ENCODE measurements around the gene PPM1K.

Gene PPM1K

DNA sequence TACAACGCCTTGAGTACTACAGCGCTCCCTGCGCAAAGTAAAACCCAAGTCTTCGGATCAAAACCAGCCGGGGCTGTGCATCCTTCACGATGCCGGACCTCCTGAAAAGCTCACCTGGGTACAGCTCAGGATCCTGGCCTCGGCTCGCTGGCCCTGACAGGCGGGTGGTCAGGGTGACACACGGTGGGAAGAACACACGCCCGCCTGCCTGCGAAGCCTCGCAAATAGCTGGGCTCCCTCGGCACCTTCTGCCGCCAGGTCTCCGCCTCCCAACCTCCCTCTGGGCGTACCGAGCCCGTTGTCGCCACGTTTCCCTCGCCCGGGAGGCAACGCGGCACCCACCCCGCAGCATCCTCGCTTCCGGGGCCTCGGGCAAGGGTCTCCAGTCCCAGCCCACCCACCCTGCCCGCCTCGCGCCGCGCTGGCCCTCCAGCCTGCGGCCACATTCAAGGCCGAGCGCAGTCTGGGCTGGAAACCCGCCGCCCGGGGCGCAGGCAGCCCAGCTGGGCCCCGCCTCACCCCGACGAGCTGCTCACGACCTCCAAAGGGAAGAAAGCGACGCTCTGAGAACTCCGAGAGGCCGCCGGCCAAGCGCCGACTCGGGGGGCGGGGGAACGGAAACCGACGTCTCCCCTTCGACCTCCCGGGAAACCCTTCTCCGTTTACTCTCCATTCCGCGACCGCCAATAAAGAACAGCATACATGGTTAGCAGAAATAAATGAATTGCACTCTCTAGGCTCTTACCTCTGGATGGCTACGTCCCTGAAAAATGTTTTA lies 511 bp downstream of the PPM1K start:
- peaks cover 35% of the 10 kb centered on the region for H3K4me1 Mint-ChIP-seq
- H3K4me3 Mint-ChIP-seq: peak overlapping the region; percentile 95 to 98 (median 96)
- no peaks in the 10 kb centered on the region for H3K36me3 Mint-ChIP-seq (ENCODE audit: low read depth)
- no peaks in the 10 kb centered on the region for H3K27me3 Mint-ChIP-seq (ENCODE audit: low read depth)
- H3K9me3 Mint-ChIP-seq: no peaks in the 10 kb centered on the region
- TF ChIP-seq, protein P1, sequence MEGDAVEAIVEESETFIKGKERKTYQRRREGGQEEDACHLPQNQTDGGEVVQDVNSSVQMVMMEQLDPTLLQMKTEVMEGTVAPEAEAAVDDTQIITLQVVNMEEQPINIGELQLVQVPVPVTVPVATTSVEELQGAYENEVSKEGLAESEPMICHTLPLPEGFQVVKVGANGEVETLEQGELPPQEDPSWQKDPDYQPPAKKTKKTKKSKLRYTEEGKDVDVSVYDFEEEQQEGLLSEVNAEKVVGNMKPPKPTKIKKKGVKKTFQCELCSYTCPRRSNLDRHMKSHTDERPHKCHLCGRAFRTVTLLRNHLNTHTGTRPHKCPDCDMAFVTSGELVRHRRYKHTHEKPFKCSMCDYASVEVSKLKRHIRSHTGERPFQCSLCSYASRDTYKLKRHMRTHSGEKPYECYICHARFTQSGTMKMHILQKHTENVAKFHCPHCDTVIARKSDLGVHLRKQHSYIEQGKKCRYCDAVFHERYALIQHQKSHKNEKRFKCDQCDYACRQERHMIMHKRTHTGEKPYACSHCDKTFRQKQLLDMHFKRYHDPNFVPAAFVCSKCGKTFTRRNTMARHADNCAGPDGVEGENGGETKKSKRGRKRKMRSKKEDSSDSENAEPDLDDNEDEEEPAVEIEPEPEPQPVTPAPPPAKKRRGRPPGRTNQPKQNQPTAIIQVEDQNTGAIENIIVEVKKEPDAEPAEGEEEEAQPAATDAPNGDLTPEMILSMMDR (IDR thresholded peaks at IDR 0.05; ENCODE audit: unreplicated experiment in 3 of 3): no peak
- H3K27ac Mint-ChIP-seq: peak overlapping the region; percentile 96 to 99 (median 98)

DNA sequence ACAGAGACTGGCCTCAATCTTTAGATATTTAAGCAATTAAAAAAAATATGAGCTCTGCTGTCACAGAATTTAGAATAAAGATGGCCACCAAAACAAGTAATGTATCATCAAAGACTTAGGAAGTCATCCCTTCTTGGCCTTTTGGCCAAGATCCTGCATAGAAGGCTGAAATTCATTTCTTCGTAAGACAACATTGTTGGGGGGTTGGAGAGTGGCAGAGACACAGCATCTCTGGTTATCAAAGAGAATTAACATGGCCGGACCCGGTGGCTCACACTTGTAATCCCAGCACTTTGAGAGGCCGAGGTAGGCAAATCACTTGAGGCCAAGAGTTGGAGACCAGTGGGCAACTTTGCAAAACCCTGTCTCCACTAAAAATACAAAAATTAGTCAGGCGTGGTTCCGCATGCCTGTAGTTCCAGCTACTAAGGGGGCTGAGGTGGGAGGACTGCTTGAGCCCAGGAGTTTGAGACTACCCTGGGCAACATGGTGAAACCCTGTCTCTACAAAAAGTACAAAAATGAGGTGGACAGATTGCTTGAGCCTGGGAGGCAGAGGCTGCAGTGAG lies 4.0 kb downstream of the PPM1K start:
- Mint-ChIP-seq H3K9me3 (no peaks in the 10 kb centered on the region), H3K4me1 (peaks cover 48% of the 10 kb centered on the region), H3K36me3 (ENCODE audit: low read depth) (peaks cover 25% of the 10 kb centered on the region), H3K4me3 (peak overlapping the region; percentile 63 to 69 (median 66)), H3K27me3 (ENCODE audit: low read depth) (no peaks in the 10 kb centered on the region), H3K27ac (peak overlapping the region in 1 of 3 experiments; percentile 67)
- TF ChIP-seq, protein P1 (IDR thresholded peaks at IDR 0.05; ENCODE audit: unreplicated experiment in 3 of 3): no peak

DNA sequence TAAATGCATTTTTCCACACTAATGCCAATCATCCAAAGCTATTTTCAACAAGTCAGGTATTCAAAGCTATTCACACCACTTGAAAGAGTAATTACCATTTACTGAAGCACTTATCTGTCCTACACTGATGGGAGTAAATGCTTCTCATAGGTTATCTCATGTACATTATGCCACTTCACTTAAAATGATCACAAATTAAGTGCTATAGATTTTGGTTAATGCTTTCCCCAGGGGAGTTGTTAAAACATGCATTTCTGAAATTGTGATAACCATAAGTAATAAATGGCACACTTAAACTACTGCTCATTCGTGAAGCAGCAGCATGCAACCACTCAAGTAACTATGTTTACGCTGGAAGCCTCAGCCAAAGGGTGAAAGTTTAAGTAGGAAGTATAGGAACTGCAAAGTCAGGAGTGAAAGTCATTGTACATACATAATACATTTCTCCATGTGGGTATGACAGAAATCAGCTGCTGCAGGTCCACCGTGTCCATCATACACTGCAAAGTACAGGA lies 6.6 kb downstream of the PPM1K start:
- no peaks in the 10 kb centered on the region for H3K9me3 Mint-ChIP-seq
- peaks cover 36% of the 10 kb centered on the region for H3K36me3 Mint-ChIP-seq (ENCODE audit: low read depth)
- TF ChIP-seq, protein P1 (IDR thresholded peaks at IDR 0.05; ENCODE audit: unreplicated experiment in 3 of 3): no peak
- peak overlapping the region in 1 of 3 experiments; percentile 83 for H3K27ac Mint-ChIP-seq
- H3K27me3 Mint-ChIP-seq (ENCODE audit: low read depth): no peaks in the 10 kb centered on the region
- peaks cover 36% of the 10 kb centered on the region for H3K4me1 Mint-ChIP-seq
- H3K4me3 Mint-ChIP-seq: no peak overlapping the region

DNA sequence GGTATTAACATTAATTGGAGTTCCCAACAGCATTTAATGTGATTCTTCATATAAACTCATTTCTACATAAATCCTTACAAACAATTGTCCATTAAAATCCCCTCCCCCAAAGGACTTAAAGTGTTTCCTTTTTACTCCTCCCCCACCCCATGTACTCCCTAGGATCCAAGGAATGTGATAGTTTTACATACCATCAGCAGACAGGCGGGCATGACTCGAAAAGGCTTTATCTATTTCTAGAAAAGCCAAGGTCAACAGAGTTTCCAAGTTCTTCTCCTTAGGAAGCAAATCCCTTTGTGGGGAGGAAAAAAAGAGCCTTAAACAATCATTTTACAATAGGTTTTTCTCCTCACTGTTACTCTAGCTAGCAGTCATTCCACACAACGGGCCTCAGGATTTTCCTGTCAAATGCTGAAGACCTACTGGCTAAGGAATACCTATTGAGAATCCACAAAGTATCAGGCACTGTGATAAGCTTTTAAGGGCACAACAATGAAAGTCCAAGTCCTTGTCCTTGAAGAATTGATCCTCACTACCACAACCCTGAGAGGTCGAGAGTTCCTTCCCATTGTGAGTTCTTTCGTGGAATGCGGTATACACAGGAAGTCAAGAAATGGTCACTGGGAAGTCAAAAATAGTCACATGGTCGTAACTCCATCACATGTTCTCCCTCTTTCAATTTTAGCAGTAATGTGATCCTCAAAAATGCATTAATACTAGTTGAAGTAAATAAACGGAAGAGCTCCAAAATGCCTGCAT lies 7.2 kb downstream of the PPM1K start:
- H3K9me3 Mint-ChIP-seq: no peaks in the 10 kb centered on the region
- peaks cover 31% of the 10 kb centered on the region for H3K4me1 Mint-ChIP-seq
- peak overlapping the region in 1 of 3 experiments; percentile 43 for H3K4me3 Mint-ChIP-seq
- H3K36me3 Mint-ChIP-seq (ENCODE audit: low read depth): peaks cover 36% of the 10 kb centered on the region
- peak overlapping the region; percentile 32 to 83 (median 44) for H3K27ac Mint-ChIP-seq
- no peaks in the 10 kb centered on the region for H3K27me3 Mint-ChIP-seq (ENCODE audit: low read depth)
- TF ChIP-seq, protein P1 (IDR thresholded peaks at IDR 0.05; ENCODE audit: unreplicated experiment in 3 of 3): no peak

DNA sequence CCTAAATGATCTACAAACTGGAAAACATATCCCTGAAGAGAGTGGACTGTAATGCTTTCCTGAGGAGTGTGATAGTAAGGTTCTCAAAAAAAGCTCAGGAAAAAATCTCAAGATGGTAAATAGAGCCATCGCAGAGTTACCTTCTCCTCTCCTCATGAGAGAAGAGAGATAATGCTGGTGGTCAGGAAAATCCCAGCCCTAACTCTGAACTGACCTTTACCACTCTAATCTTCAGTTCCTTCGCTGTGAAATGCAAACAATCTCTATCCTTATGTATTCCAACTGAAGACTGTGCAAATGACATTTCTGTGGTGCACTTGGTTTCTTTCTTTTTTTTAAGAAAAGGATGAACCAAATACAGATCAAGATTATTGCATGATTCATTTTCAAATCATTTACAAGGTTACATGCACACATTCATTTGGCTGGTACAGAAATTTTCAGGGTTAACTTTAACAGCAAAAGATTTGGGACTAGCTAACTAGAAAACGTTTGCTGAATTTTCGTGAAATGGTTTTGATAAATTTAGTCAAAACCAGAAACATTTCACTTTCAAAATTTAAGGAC lies 8.3 kb downstream of the PPM1K start:
- H3K27ac Mint-ChIP-seq: peak overlapping the region in 1 of 3 experiments; percentile 55

More for the DNA sequence above, 8.3 kb downstream of the PPM1K start:
- TF ChIP-seq, protein P1 (IDR thresholded peaks at IDR 0.05; ENCODE audit: unreplicated experiment in 3 of 3): no peak
- Mint-ChIP-seq H3K27me3 (ENCODE audit: low read depth) (no peaks in the 10 kb centered on the region), H3K4me1 (peaks cover 26% of the 10 kb centered on the region), H3K36me3 (ENCODE audit: low read depth) (peaks cover 38% of the 10 kb centered on the region), H3K4me3 (no peak overlapping the region), H3K9me3 (no peaks in the 10 kb centered on the region)
